CD4-positive, alpha-beta T cell treated with Interleukin-4 for 4 hours (primary cell): ENCODE data around the gene KRT77.
"Not testable (repeated sequence)": the region's sequence is repeated elsewhere in the genome, so short reads cannot be mapped to it uniquely, and the experiment has no call there.

Source experiments
- DNase-seq: peaks from one replicate; pipeline ENCODE4 v3.0.0-alpha.2; 2020

Gene KRT77

DNA sequence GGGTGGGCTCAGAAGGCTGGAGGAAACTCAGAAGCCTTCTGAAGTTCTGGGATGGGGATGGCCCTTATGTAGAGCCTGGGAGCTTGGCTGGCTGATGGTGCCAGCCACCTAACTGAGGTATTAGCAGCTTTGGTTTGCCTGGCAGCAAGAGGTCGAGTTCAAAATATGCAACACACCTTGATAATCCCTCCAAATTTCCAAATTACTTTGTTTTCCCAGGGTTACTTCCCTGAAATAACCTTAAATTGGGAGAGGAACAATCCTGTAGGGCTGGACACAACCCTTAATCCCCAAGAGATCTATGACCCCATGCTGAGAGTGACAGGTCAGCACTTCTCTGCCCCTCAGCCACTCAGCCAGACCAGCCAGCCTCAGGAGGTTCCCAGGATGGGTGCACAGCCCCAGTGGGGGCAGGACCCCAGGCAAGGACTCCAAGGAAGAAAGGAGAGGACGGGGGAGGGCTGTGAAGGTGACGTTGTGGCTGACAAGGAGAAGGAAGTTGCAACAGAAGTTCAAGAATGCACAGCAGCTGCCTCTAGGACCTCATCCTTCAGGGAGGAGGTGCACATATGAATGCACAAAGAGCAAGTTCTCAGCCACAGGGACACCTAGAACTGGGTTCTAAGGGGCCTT lies 18.6 kb upstream of the KRT77 start:
- DNase-seq: no peak

DNA sequence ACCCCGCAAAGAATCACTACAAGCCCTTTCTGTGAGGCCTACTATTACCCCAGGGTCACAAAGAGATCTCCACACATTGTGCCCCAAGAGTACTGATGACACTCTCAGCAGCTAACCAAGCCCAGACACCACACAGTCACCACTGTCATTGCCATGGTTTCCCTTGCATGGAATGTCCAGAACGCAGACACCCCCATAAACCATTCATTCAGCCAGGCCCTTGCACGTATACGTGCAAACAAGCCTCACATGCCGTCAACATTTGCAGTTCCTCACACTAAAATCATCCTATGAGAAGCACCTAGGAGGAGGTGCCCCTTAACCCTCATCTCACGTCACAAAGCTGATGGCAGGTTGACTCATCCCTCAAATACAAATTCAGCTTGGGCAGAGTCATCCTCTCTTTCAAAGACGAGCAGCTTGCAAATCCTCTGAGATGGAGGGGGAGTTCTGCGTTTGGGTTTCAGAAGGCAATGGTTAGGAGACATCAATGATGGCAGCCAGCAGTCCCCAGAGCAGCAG lies 17.1 kb upstream of the KRT77 start:
- DNase-seq: no peak

DNA sequence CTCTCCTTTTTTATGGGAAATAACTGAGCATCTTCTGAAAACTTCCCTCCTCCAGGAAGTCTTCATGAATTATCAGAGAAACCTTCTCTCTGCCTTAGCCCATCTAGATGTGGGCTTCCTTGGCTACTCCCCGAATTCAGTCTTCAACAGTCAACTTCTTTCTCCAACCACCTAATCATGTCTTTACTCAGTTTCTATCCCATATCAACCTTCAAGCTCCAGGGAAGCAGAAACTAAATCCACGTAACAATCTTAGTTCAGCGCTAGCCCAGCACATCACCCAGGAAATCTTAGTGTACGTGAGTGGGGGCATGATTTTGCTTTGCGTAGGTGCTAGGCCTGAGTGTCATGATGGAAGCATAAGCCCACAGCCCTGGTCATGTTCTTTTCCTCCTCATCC lies 12.7 kb upstream of the KRT77 start:
- no peak for DNase-seq

DNA sequence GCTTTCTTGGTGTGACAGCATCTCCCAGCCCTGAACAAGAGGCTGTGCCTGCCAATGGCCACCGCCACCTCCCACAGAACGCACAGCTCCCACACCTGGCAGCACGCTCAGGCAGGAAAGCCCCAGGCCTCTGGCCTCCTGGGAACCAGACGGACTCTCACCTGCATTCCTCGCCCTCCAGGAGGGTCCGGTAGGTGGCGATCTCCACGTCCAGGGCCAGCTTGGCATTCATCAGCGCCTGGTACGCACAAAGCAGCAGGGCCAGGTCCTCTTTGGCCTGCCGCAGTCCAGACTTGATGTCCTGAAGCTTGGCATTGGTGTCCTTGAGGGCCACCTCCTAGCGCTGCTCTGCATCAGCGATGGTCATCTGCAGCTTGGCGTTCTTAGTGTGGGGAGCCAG lies 12.1 kb upstream of the KRT77 start:
- DNase-seq: no peak

DNA sequence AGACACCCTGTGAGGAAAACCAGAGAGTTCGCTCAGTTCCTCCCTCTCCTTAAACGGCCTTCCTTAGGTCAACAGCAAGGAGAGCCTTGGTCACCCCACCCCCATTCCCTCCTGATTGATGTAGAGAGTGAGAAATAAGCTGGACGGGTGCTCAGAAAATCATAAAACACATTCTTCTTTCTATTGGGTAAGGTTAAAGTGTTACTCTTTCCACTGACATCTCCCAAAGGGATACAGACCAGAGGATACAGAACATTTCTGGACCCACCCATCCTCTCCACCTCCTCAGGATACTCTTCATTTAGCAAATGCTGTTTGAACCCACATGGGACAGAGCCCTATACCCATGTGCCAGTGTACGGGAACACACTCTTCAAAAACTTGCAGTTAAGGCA lies 11.6 kb upstream of the KRT77 start:
- no peak for DNase-seq

GRCh38 chr12:52713960-52714886 lies 10.9 kb upstream of the KRT77 start:
- DNase-seq: no peak

DNA sequence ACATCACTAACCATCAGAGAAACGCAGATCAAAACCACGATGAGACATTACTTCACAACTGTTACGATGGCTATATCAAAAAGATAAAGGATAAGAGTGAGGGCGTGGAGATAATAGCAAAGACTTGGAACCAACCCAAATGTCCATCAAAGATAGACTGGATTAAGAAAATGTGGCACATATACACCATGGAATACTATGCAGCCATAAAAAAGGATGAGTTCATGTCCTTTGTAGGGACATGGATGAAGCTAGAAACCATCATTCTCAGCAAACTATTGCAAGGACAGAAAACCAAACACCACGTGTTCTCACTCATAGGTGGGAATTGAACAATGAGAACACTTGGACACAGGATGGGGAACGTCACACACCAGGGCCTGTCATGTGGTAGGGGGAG lies 8.8 kb upstream of the KRT77 start:
- not testable (repeated sequence) for DNase-seq

- no peak for DNase-seq
Measured at GRCh38 chr12:52710730-52711129, 7.4 kb upstream of the KRT77 start.

- DNase-seq: no peak
Measured at GRCh38 chr12:52708010-52708409, 4.7 kb upstream of the KRT77 start.

- no peak for DNase-seq
Measured at GRCh38 chr12:52704464-52704863, 1.1 kb upstream of the KRT77 start.

GRCh38 chr12:52703878-52704277 lies 554 bp upstream of the KRT77 start:
- DNase-seq: no peak

DNA sequence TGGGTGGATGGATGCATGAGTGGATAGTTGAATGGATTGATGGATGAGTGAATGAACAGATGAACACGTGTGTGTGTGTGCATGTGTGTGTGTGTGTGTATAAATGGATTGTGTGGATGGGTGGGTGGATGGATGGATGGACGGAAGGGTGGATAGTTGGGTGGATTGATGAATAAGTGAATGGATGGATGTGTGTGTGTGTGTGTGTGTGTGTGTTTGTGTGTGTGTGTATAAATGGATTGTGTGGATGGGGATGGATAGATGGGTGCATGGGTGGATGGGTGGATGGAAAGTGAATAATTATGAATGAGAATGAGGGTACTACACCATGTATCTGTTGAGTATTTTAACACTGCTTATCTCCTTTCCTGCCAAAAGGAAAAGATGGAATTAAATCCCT lies 986 bp downstream of the KRT77 start:
- DNase-seq: no peak

- no peak for DNase-seq
Measured at GRCh38 chr12:52701281-52701680, 2.0 kb downstream of the KRT77 start.

DNA sequence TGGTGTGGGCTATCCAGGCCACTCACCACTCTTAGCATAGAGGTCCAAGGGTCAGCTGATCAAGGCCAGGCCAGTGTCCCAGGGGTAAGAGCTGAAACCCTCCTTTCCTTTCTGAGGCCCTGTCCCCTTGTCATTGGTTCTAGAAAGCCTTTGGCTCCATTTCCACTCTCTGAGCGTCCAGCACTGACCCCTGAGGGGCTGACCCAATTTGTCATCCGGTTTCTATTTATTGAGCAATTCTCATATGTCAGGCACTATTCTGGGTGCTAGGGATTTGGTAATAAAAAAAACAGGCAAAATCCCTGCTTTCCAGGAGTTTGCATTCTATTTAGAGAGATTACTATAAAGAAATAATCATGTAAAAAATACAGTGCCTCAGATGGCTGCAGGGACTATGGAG lies 3.4 kb downstream of the KRT77 start:
- DNase-seq: no peak

GRCh38 chr12:52699373-52699772 lies 4.0 kb downstream of the KRT77 start:
- DNase-seq: no peak

- no peak for DNase-seq
Measured at GRCh38 chr12:52698651-52699340, 4.5 kb downstream of the KRT77 start.

GRCh38 chr12:52697058-52697582 lies 6.2 kb downstream of the KRT77 start:
- DNase-seq: no peak

GRCh38 chr12:52696588-52696987 lies 6.7 kb downstream of the KRT77 start:
- no peak for DNase-seq

GRCh38 chr12:52695039-52695438 lies 8.3 kb downstream of the KRT77 start:
- DNase-seq: no peak

- DNase-seq: no peak
Measured at GRCh38 chr12:52694151-52694550, 9.2 kb downstream of the KRT77 start.

DNA sequence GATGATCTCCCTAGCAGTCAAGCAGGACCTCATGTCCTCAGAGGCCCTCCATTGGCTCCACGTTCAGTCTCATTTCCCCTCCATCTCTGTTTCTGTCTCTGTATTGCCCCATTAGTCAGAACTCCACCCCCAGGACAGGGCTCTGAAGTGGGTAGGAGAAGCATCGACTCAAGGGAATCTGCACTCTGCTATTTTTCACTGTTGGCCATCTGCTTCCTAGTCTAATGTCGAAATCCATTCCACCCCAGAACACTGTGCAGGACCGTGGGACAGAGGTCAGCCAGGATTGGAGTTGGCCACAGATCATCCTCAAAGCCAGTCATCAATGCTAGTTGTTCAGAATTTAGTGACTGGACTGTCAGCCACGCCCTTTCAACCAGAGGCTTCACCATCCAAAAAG lies 10.1 kb downstream of the KRT77 start:
- no peak for DNase-seq

- no peak for DNase-seq
Measured at GRCh38 chr12:52692254-52692653, 11.1 kb downstream of the KRT77 start.

- no peak for DNase-seq
Measured at GRCh38 chr12:52691841-52692150, 11.5 kb downstream of the KRT77 start.
